HepG2 (cell line): Measurements from ENCODE around the gene FGFR2. TPM values are rescaled to one million over a fixed set of nuclear protein-coding genes. Genes with fewer than 3 reads are reported as not detected.

Source experiments
- CBFB ChIP-seq: sonication (generic); formaldehyde crosslinking; IDR thresholded peaks from 2 replicates; pipeline ENCODE4 v1.4.0; 2020; ENCODE audit warnings: missing genetic modification reagents
- CSRNP2 ChIP-seq: sonication (generic); formaldehyde crosslinking; conservative IDR thresholded peaks from 2 replicates; pipeline ENCODE4 v1.8.0; 2022; ENCODE audit warnings: low read depth, missing genetic modification reagents
- ETV5 ChIP-seq: IDR thresholded peaks from 2 replicates; pipeline ENCODE4 v1.6.1; 2018; ENCODE audit warnings: missing biosample characterization, missing genetic modification reagents, inconsistent platforms, borderline replicate concordance
- FOXA3 ChIP-seq: IDR thresholded peaks from 2 replicates; pipeline ENCODE4 v1.6.1; 2016; ENCODE audit warnings: missing genetic modification reagents, missing compliant biosample characterization
- FOXO1 ChIP-seq: sonication (generic); formaldehyde crosslinking; IDR thresholded peaks from 2 replicates; pipeline ENCODE4 v1.4.0; 2020; ENCODE audit warnings: missing genetic modification reagents
- MAZ ChIP-seq, 2 experiments: sonication (generic) in 1 of 2; formaldehyde crosslinking in 1 of 2; IDR thresholded peaks; 2 replicates each; pipeline versions ENCODE4 v1.5.0 to v1.6.1; 2012 to 2020; ENCODE audit warnings: low read depth in 2 of 2, mild to moderate bottlenecking in 2 of 2, borderline replicate concordance in 1 of 2, improper control_type of control experiment in 1 of 2, low read length in 1 of 2, missing genetic modification reagents in 1 of 2, moderate library complexity in 1 of 2
- MIXL1 ChIP-seq: IDR thresholded peaks from 2 replicates; pipeline ENCODE4 v1.6.1; 2016
- NR2C2 ChIP-seq: sonication (generic); formaldehyde crosslinking; IDR thresholded peaks from 2 replicates; pipeline ENCODE4 v1.4.0; 2020; ENCODE audit warnings: missing genetic modification reagents, mild to moderate bottlenecking, moderate library complexity, borderline replicate concordance
- ONECUT2 ChIP-seq: sonication (generic); formaldehyde crosslinking; IDR thresholded peaks from 2 replicates; pipeline ENCODE4 v1.4.0; 2020; ENCODE audit warnings: missing genetic modification reagents
- POLR2A ChIP-seq, 2 experiments: IDR thresholded peaks; 2 replicates each; pipeline ENCODE4 v1.6.1; 2011; ENCODE audit warnings: low read depth in 2 of 2, low read length in 2 of 2, mild to moderate bottlenecking in 1 of 2, moderate library complexity in 1 of 2; ENCODE audit not compliant: insufficient read depth in 1 of 2
- PREB ChIP-seq: sonication (generic); formaldehyde crosslinking; IDR thresholded peaks from 2 replicates; pipeline ENCODE4 v1.4.0; 2020; ENCODE audit warnings: missing genetic modification reagents
- SMC3 ChIP-seq: IDR thresholded peaks from 2 replicates; pipeline ENCODE4 v1.6.1; 2011; ENCODE audit warnings: low read length, improper control_type of control experiment
- SRY ChIP-seq: sonication (generic); formaldehyde crosslinking; IDR thresholded peaks from 2 replicates; pipeline ENCODE4 v1.8.0; 2022; ENCODE audit warnings: mild to moderate bottlenecking, missing genetic modification reagents
- ZBTB7B ChIP-seq: sonication (generic); formaldehyde crosslinking; IDR thresholded peaks from 2 replicates; pipeline ENCODE4 v1.4.0; 2020; ENCODE audit warnings: missing genetic modification reagents
- ZHX2 ChIP-seq, 2 experiments: sonication (generic) in 1 of 2; formaldehyde crosslinking in 1 of 2; IDR thresholded peaks; 2 replicates each; pipeline versions ENCODE4 v1.6.1 to v1.9.0; 2014 to 2022; ENCODE audit warnings: antibody characterized with exemption in 1 of 2, borderline replicate concordance in 1 of 2, inconsistent platforms in 1 of 2, low read depth in 1 of 2, missing genetic modification reagents in 1 of 2
- ZNF282 ChIP-seq: fragments of 450-650 bp; IDR thresholded peaks from 2 replicates; pipeline ENCODE4 v1.6.1; 2018; ENCODE audit not compliant: partially characterized antibody
- ZSCAN25 ChIP-seq: sonication (generic); formaldehyde crosslinking; IDR thresholded peaks from 2 replicates; pipeline ENCODE4 v1.8.0; 2022; ENCODE audit warnings: mild to moderate bottlenecking, missing genetic modification reagents
- polyA plus RNA-seq, 8 experiments: library from polyadenylated mRNA; depleted of rRNA in 3 of 8; stranded (reverse) in 7 of 8; unstranded in 1 of 8; fragments of >200 nt; fragmentation: Illumina TruSeq in 4 of 8; extraction: Trizol in 4 of 8; gene quantifications; 2 replicates each; pipeline versions ENCODE4 v1.2.1 to v1.2.3, GENCODE V29; 2011 to 2016; ENCODE audit warnings: low read depth in 4 of 8, missing spikeins in 1 of 8, mixed read lengths in 1 of 8; ENCODE audit not compliant: insufficient read depth in 1 of 8
- total RNA-seq, 5 experiments: library from RNA; depleted of rRNA; stranded (reverse); fragments of >200 nt; fragmentation: Illumina TruSeq; extraction: Trizol; gene quantifications; 2 replicates each; pipeline ENCODE4 v1.2.3, GENCODE V29; 2016; ENCODE audit warnings: low read depth in 1 of 5
- TF ChIP-seq, protein P1 (sequence below): sonication (generic); formaldehyde crosslinking; IDR thresholded peaks from 2 replicates; pipeline ENCODE4 v1.4.0; 2020; ENCODE audit warnings: missing genetic modification reagents

FGFR2 gene
- total and polyA plus RNA-seq, 2 of the 13 experiments (the other 11 are each of a cell fraction or from before 2014, with no cell fraction given) = 1.6 to 2.6 TPM

GRCh38 chr10:121531076-121531829, 67.0 kb downstream of the FGFR2 start (continued):
- TF ChIP-seq FOXA3 (CRISPR knock-in tag) (peak; percentile 37), SMC3 (no peak), ZNF282 (no peak), CSRNP2 (no peak), NR2C2 (CRISPR knock-in tag) (no peak), POLR2A (IDR thresholded peaks at IDR 0.05; ENCODE audit: insufficient read depth in 1 of 2, low read depth in 2 of 2, low read length in 2 of 2) (0 out of 4 replicates have a peak, but pooled peaks of 1 of the 2 experiments have one; percentile 22), MIXL1 (CRISPR knock-in tag) (peak; percentile 55; the same call in 1 of the 2 replicates), ZBTB7B (CRISPR knock-in tag) (0 out of 2 replicates have a peak, but pooled peaks have one; percentile 28), SRY (CRISPR knock-in tag) (no peak), ONECUT2 (peak; percentile 69; the same call in 1 of the 2 replicates), ZHX2 (IDR thresholded peaks at IDR 0.05; ENCODE audit: low read depth) (no peak), ZHX2 (CRISPR knock-in tag; IDR thresholded peaks at IDR 0.05; ENCODE audit: borderline replicate concordance) (no peak), PREB (no peak), ETV5 (CRISPR knock-in tag) (peak; percentile 20; the same call in 1 of the 2 replicates), ZSCAN25 (0 out of 2 replicates have a peak, but pooled peaks have one; percentile 19), MAZ (IDR thresholded peaks at IDR 0.05; ENCODE audit: borderline replicate concordance, low read depth, low read length) (no peak), MAZ (CRISPR knock-in tag; IDR thresholded peaks at IDR 0.05; ENCODE audit: low read depth) (0 out of 2 replicates have a peak, but pooled peaks have one; percentile 22), CBFB (no peak), FOXO1 (CRISPR knock-in tag) (no peak)
- TF ChIP-seq, protein P1, sequence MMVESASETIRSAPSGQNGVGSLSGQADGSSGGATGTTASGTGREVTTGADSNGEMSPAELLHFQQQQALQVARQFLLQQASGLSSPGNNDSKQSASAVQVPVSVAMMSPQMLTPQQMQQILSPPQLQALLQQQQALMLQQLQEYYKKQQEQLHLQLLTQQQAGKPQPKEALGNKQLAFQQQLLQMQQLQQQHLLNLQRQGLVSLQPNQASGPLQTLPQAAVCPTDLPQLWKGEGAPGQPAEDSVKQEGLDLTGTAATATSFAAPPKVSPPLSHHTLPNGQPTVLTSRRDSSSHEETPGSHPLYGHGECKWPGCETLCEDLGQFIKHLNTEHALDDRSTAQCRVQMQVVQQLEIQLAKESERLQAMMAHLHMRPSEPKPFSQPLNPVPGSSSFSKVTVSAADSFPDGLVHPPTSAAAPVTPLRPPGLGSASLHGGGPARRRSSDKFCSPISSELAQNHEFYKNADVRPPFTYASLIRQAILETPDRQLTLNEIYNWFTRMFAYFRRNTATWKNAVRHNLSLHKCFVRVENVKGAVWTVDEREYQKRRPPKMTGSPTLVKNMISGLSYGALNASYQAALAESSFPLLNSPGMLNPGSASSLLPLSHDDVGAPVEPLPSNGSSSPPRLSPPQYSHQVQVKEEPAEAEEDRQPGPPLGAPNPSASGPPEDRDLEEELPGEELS (CRISPR knock-in tag) = peak; percentile 62
